ENCODE data around the gene CSAG3. TPM values are rescaled to one million over a fixed set of nuclear protein-coding genes. Genes with fewer than 3 reads are reported as not detected.
"Not testable (repeated sequence)": the region's sequence is repeated elsewhere in the genome, so short reads cannot be mapped to it uniquely, and the experiment has no call there.

Gene CSAG3
- 1.1 TPM for polyA plus RNA-seq (2012; ENCODE audit: missing spikeins)

- DNase-seq (ENCODE audit: insufficient read length); FAIRE-seq: not testable (repeated sequence)
Measured at GRCh38 chrX:152758918-152759317, at the start of gene CSAG3. TSS of gene CSAG3 (plus strand) at chrX:152759218.

DNA sequence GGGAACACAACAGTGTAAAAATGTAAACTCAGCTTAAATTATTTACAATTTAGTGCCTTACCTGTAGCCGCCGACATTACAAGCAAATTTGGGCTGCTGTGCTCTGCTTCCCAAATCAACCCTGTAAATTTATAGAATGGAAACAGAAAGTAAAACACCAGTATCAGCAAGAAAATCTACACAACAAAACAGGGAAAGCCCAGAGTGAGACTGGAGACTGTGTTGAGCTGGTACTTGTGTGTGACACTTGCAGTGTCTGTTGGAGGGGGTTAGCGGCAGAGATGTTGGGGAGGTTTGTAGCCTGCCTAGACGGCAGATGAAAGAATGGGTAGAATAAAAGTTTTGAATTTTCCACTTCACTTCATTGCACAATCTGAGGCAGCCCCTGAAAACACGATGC, 45.8 kb upstream of the CSAG3 start:
- peak; percentile 53 for FAIRE-seq

GRCh38 chrX:152713815-152714787, 44.9 kb upstream of the CSAG3 start, which contains the start of gene MAGEA2B:
TSS of gene MAGEA2B (plus strand) at chrX:152714628. CDS start at chrX:152717107, 2,479 bp downstream.
- DNase-seq (ENCODE audit: insufficient read length); FAIRE-seq: not testable (repeated sequence)

More for the DNA sequence above, 45.8 kb upstream of the CSAG3 start:
- DNase-seq (ENCODE audit: insufficient read length) = not testable (repeated sequence)

- no peak for DNase-seq (ENCODE audit: insufficient read length)
- no peak for FAIRE-seq
- no peak for TF ChIP-seq TAF1 (IDR thresholded peaks at IDR 0.05; ENCODE audit: borderline replicate concordance, low read depth, low read length)
- TF ChIP-seq POLR2A (IDR thresholded peaks at IDR 0.05; ENCODE audit: low read depth, low read length) = no peak
- TF ChIP-seq POLR2AphosphoS5 (IDR thresholded peaks at IDR 0.05; ENCODE audit: low read depth, low read length) = no peak
Measured at GRCh38 chrX:152725409-152725808, 33.6 kb upstream of the CSAG3 start.

DNA sequence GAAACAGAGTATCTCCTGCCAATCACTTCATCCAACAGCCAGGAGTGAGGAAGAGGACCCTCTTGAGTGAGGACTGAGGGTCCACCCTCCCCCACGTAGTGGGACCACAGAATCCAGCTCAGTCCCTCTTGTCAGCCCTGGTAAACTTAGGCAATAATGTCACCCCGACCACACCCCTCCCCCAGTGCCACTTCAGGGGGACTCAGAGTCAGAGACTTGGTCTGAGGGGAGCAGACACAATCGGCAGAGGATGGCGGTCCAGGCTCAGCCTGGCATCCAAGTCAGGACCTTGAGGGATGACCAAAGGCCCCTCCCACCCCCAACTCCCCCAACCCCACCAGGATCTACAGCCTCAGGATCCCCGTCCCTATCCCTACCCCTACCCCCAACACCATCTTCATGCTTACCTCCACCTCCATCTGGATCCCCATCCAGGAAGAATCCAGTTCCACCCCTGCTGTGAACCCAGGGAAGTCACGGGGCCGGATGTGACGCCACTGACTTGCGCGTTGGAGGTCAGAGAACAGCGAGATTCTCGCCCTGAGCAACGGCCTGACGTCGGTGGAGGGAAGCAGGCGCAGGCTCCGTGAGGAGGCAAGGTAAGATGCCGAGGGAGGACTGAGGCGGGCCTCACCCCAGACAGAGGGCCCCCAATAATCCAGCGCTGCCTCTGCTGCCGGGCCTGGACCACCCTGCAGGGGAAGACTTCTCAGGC, 25.6 kb upstream of the CSAG3 start, which contains the start of the genes CSAG1 and MAGEA12:
Gene CSAG1 (minus strand): TSS at position 461 of the 715 bp plus-strand sequence. CDS start 1,261 bp downstream, outside the sequence.
Gene MAGEA12 (plus strand): TSS at position 497 of the 715 bp plus-strand sequence. CDS start 2,405 bp downstream, outside the sequence.
- DNase-seq (ENCODE audit: insufficient read length) (no peak), FAIRE-seq (no peak)
- TF ChIP-seq TAF1 (IDR thresholded peaks at IDR 0.05; ENCODE audit: borderline replicate concordance, low read depth, low read length) (no peak), POLR2AphosphoS5 (IDR thresholded peaks at IDR 0.05; ENCODE audit: low read depth, low read length) (no peak), POLR2A (IDR thresholded peaks at IDR 0.05; ENCODE audit: low read depth, low read length) (no peak)

DNA sequence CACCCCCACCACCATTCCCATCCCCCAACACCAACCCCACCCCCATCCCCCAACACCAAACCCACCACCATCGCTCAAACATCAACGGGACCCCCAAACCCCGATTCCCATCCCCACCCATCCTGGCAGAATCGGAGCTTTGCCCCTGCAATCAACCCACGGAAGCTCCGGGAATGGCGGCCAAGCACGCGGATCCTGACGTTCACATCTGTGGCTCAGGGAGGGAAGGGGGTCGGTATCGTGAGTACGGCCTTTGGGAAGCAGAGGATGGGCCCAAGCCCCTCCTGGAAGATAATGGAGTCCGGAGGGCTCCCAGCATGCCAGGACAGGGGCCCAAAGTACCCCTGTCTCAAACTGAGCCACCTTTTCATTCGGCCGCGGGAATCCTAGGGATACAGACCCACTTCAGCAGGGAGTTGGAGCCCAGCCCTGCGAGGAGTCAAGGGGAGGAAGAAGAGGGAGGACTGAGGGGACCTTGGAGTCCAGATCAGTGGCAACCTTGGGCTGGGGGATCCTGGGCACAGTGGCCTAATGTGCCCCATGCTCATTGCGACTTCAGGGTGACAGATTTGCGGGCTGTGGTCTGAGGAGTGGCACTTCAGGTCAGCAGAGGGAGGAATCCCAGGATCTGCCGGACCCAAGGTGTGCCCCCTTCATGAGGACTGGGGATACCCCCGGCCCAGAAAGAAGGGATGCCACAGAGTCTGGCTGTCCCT, 24.7 kb upstream of the CSAG3 start:
- FAIRE-seq = not testable (repeated sequence)

DNA sequence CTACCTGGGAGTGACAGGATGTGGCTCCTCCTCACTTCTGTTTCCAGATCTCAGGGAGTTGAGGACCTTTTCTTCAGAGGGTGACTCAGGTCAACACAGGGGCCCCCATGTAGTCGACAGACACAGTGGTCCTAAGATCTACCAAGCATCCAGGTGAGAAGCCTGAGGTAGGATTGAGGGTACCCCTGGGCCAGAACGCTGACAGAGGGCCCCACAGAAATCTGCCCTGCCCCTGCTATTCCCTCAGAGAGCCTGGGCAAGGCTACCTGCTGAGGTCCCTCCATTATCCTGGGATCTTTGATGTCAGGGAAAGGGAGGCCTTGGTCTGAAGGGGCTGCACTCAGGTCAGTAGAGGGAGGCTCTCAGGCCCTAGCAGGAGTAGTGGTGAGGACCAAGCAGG, 23.9 kb upstream of the CSAG3 start:
- no peak for DNase-seq (ENCODE audit: insufficient read length)
- TF ChIP-seq POLR2AphosphoS5 (IDR thresholded peaks at IDR 0.05; ENCODE audit: low read depth, low read length) (no peak), POLR2A (IDR thresholded peaks at IDR 0.05; ENCODE audit: low read depth, low read length) (no peak), TAF1 (IDR thresholded peaks at IDR 0.05; ENCODE audit: borderline replicate concordance, low read depth, low read length) (no peak)
- FAIRE-seq = no peak

More for the DNA sequence above, 24.7 kb upstream of the CSAG3 start:
- not testable (repeated sequence) for DNase-seq (ENCODE audit: insufficient read length)

- FAIRE-seq (no peak), DNase-seq (ENCODE audit: insufficient read length) (no peak)
- TF ChIP-seq TAF1 (IDR thresholded peaks at IDR 0.05; ENCODE audit: borderline replicate concordance, low read depth, low read length) (no peak), POLR2A (IDR thresholded peaks at IDR 0.05; ENCODE audit: low read depth, low read length) (no peak)
Measured at GRCh38 chrX:152735860-152736511, 23.0 kb upstream of the CSAG3 start.

GRCh38 chrX:152736528-152736927, 22.5 kb upstream of the CSAG3 start:
- DNase-seq (ENCODE audit: insufficient read length) = not testable (repeated sequence)
- FAIRE-seq = peak; percentile 30

GRCh38 chrX:152738560-152738959, 20.5 kb upstream of the CSAG3 start:
- DNase-seq (ENCODE audit: insufficient read length) (no peak), FAIRE-seq (no peak)
- TF ChIP-seq TAF1 (IDR thresholded peaks at IDR 0.05; ENCODE audit: borderline replicate concordance, low read depth, low read length) (no peak), POLR2AphosphoS5 (IDR thresholded peaks at IDR 0.05; ENCODE audit: low read depth, low read length) (no peak), POLR2A (IDR thresholded peaks at IDR 0.05; ENCODE audit: low read depth, low read length) (no peak)

- FAIRE-seq; DNase-seq (ENCODE audit: insufficient read length): not testable (repeated sequence)
Measured at GRCh38 chrX:152753686-152754650, 5.0 kb upstream of the CSAG3 start, which contains the start of gene MAGEA2. TSS of gene MAGEA2 (minus strand) at chrX:152753842. CDS start at chrX:152751363, 2,479 bp downstream.

DNA sequence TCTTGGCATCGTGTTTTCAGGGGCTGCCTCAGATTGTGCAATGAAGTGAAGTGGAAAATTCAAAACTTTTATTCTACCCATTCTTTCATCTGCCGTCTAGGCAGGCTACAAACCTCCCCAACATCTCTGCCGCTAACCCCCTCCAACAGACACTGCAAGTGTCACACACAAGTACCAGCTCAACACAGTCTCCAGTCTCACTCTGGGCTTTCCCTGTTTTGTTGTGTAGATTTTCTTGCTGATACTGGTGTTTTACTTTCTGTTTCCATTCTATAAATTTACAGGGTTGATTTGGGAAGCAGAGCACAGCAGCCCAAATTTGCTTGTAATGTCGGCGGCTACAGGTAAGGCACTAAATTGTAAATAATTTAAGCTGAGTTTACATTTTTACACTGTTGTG, 4.1 kb upstream of the CSAG3 start:
- not testable (repeated sequence) for FAIRE-seq

DNA sequence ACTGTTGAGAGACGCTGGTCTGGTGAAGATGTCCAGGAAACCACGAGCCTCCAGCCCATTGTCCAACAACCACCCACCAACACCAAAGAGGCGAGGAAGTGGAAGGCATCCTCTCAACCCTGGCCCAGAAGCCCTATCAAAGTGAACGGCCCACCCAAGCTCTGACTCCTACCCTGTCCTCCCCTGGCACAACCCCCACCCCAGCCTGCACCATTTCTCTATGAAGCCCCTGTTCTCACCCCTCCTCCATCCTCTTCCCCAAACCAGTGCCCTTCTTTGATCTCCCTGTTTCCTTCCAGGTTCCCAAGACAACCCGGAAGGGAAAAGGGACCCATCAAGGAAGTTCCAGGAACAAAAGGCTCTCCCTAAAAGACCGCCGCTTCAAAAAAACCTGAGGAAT, 526 bp downstream of the CSAG3 start:
- not testable (repeated sequence) for FAIRE-seq; DNase-seq (ENCODE audit: insufficient read length)

More for the DNA sequence above, 4.1 kb upstream of the CSAG3 start:
- DNase-seq (ENCODE audit: insufficient read length) = not testable (repeated sequence)

DNA sequence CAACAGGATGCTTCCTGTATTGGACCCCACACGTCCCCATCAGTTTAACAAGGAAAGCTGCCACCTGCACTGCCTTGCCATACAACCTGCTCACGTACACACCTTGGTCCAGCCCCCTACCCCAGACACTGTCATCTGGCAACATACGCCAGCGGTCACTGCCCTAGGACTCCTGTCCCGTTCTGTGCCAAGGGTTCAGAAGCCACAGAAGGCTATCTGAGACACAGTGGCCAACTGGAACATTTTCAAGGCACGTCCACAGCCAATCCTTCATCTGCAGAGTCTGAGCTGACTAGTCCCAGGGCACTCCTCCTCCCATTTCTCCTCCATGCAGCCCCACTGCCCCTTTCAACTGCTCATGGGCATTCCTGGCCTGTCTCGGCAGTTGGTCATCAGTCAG, 2.6 kb downstream of the CSAG3 start:
- DNase-seq (ENCODE audit: insufficient read length); FAIRE-seq: not testable (repeated sequence)

DNA sequence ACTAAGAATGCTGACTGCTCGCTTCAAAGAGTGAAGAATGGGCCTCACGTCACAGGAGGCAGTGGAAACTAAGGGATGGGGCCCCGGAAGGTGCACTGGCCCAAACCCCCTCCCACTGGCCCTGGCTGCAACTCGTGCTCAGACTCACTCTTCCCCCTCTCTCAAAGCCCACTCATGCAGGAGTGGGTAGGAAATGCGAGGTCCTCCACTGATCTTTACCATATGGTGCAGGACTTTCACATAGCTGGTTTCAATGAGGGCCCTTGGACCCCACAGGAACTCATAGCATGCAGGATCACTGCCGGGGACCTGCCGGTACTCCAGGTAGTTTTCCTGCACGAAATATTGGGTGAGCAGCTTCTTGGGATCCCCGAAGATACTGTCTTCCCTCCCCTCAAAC, 7.5 kb downstream of the CSAG3 start:
- DNase-seq (ENCODE audit: insufficient read length); FAIRE-seq: not testable (repeated sequence)
